HEK293 (cell line): ENCODE data around the gene RNF40.

ENCODE experiments used
- CTCF ChIA-PET: fragments of 350-600 bp; formaldehyde crosslinking; extraction: SDS; loops from one replicate; lab custom pipeline; 2021; ENCODE audit warnings: antibody characterized with exemption; lab: Yijun Ruan, JAX
- POLR2A ChIA-PET: fragments of 300-600 bp; formaldehyde crosslinking; extraction: SDS; loops from one replicate; lab custom pipeline; 2020; ENCODE audit warnings: antibody characterized with exemption, inconsistent platforms; lab: Yijun Ruan, JAX
- H3K27ac ChIP-seq: fragments of 200-500 bp; sonication (Bioruptor generic); 2 replicates; pipeline ENCODE4 v1.5.1; 2014; ENCODE audit warnings: low read depth, low read length, control low read depth, inconsistent platforms; ENCODE audit errors: extremely low read depth
- H3K36me3 ChIP-seq, 2 experiments: fragments of 200-500 bp in 1 of 2; sonication (Bioruptor generic) in 1 of 2; 1 replicate in 1 of 2; 2 replicates in 1 of 2; pipeline ENCODE4 v1.5.1; 2014 to 2017; ENCODE audit warnings: inconsistent platforms in 2 of 2, low read length in 2 of 2; ENCODE audit not compliant: control insufficient read depth in 2 of 2, insufficient read depth in 1 of 2
- H3K4me1 ChIP-seq: fragments of 200-500 bp; sonication (Bioruptor generic); 2 replicates; pipeline ENCODE4 v1.5.1; 2014; ENCODE audit warnings: mild to moderate bottlenecking, low read length, inconsistent platforms; ENCODE audit not compliant: control insufficient read depth, insufficient read depth
- H3K4me3 ChIP-seq: 2 replicates; pipeline ENCODE4 v1.5.1; 2011; ENCODE audit warnings: low read depth, mild to moderate bottlenecking, control low read depth, low read length, moderate library complexity
- H3K9me3 ChIP-seq: fragments of 200-500 bp; sonication (Bioruptor generic); 2 replicates; pipeline ENCODE4 v1.5.1; 2014; ENCODE audit warnings: low read depth, low read length, inconsistent platforms; ENCODE audit not compliant: control insufficient read depth, insufficient read depth
- KLF10 ChIP-seq: fragments of 450-650 bp; IDR thresholded peaks from 2 replicates; pipeline ENCODE4 v1.5.1; 2018; ENCODE audit warnings: missing biosample characterization, mild to moderate bottlenecking, missing genetic modification characterization
- TCF7L2 ChIP-seq: IDR thresholded peaks from 2 replicates; pipeline ENCODE4 v1.6.1; 2011; ENCODE audit warnings: low read depth, mild to moderate bottlenecking, inconsistent platforms, low read length, moderate library complexity, borderline replicate concordance
- ZEB2 ChIP-seq: fragments of 450-650 bp; formaldehyde crosslinking; IDR thresholded peaks from 2 replicates; pipeline ENCODE4 v1.5.1; 2016; ENCODE audit warnings: missing biosample characterization, missing genetic modification characterization
- ZNF121 ChIP-seq: fragments of 450-650 bp; formaldehyde crosslinking; IDR thresholded peaks from 2 replicates; pipeline ENCODE4 v1.5.1; 2016; ENCODE audit warnings: missing biosample characterization, missing genetic modification characterization
- ZNF174 ChIP-seq: fragments of 450-650 bp; formaldehyde crosslinking; IDR thresholded peaks from 2 replicates; pipeline ENCODE4 v1.5.0; 2017; ENCODE audit warnings: missing biosample characterization, mild to moderate bottlenecking, missing genetic modification characterization
- ZNF37A ChIP-seq: fragments of 450-650 bp; IDR thresholded peaks from 2 replicates; pipeline ENCODE4 v1.5.1; 2018; ENCODE audit warnings: missing biosample characterization, missing genetic modification characterization
- ZNF596 ChIP-seq: fragments of 450-650 bp; IDR thresholded peaks from 2 replicates; pipeline ENCODE4 v1.5.0; 2018; ENCODE audit warnings: missing biosample characterization, mild to moderate bottlenecking, missing genetic modification characterization, moderate library complexity
- ZNF600 ChIP-seq: fragments of 450-650 bp; formaldehyde crosslinking; IDR thresholded peaks from 2 replicates; pipeline ENCODE4 v1.5.1; 2016; ENCODE audit warnings: missing biosample characterization, missing genetic modification characterization
- ZNF654 ChIP-seq: fragments of 450-650 bp; formaldehyde crosslinking; IDR thresholded peaks from 2 replicates; pipeline ENCODE4 v1.5.1; 2016; ENCODE audit warnings: low read depth, missing biosample characterization, missing genetic modification characterization
- ZNF701 ChIP-seq: fragments of 450-650 bp; formaldehyde crosslinking; IDR thresholded peaks from 2 replicates; pipeline ENCODE4 v1.5.1; 2016; ENCODE audit warnings: missing biosample characterization, missing genetic modification characterization
- ZNF76 ChIP-seq: fragments of 450-650 bp; formaldehyde crosslinking; IDR thresholded peaks from 2 replicates; pipeline ENCODE4; 2016; ENCODE audit warnings: low read depth, missing biosample characterization, missing genetic modification characterization, borderline replicate concordance
- ZNF837 ChIP-seq: fragments of 450-650 bp; formaldehyde crosslinking; IDR thresholded peaks from 2 replicates; pipeline ENCODE4 v1.5.1; 2016; ENCODE audit warnings: missing biosample characterization, missing genetic modification characterization
- ZXDB ChIP-seq: fragments of 450-650 bp; formaldehyde crosslinking; IDR thresholded peaks from 2 replicates; pipeline ENCODE4 v1.5.1; 2016; ENCODE audit warnings: missing biosample characterization, missing genetic modification characterization
- TF ChIP-seq, protein P1 (sequence below): fragments of 450-650 bp; formaldehyde crosslinking; IDR thresholded peaks from 2 replicates; pipeline ENCODE4 v1.5.1; 2017; ENCODE audit warnings: missing biosample characterization, missing genetic modification characterization
- TF ChIP-seq, protein P2 (sequence below): fragments of 450-650 bp; formaldehyde crosslinking; conservative IDR thresholded peaks from 2 replicates; pipeline ENCODE4 v1.5.1; 2016; ENCODE audit warnings: low read depth, missing biosample characterization, missing genetic modification characterization
- TF ChIP-seq, protein P3 (sequence below): fragments of 450-650 bp; formaldehyde crosslinking; IDR thresholded peaks from 2 replicates; pipeline ENCODE4 v1.5.1; 2016; ENCODE audit warnings: missing biosample characterization, missing genetic modification characterization

The RNF40 gene

DNA sequence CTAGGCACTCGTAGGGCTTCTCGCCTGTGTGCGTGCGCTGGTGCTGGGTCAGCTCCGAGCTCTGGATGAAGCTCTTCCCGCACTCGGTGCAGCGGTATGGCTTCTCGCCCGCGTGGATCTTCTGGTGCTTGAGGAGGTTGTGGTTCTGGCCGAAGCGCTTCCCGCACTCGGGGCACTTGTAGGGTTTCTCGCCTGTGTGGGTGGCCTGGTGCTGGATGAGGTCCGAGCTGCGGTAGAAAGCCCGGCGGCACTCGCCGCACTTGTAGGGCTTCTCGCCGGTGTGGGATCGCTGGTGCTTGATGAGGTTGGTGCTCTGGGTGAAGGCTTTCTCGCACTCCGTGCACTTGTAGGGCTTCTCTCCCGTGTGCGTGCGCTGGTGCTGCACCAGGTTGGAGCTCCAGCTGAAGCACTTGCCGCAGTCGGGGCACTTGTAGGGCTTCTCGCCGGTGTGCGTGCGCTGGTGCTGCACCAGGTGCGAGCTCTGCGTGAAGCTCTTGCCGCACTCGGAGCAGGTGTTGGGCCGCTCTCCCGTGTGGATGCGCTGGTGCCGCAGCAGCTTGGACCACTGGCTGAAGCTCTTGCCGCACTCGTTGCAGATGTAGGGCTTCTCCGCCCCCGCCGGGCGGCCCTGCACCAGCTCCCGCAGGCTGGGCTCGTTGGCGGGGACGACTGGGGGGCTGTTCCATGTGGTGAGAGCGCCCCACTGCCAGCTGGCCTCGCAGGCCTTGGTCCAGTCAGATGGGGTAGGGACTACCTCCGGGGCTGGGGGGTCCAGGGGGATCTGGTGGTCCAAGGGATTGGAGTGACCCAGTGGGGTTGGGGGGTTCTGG is 21.4 kb downstream of the RNF40 start:
- CTCF ChIA-PET = interaction anchor here (0.8 to 2.1 kb wide), 6 partner anchors 19 to 1085 kb away, joined by 3 to 7 read pairs (median 4); partner anchors contain the start of gene TBX6

DNA sequence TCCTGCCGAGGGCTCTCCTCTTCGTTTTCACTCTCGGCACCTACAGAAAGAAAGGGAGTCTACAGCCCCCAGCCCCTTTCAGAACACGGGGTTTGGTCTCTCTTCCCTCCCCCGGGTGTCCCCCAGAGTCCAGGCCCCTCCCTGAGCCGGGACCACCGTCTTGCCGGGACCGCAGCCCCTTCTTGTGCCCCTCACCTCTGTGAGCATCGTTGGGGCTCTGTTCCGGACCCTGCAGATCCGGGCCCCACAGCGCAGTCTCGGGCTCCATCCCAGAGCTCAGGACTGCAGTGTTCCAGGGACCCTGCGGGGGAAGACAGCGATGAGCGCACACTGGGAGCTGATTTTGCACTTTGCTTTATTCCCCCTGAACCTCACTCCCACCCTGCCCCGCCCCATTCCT is 22.1 kb downstream of the RNF40 start:
- Histone ChIP-seq H3K36me3 (peaks cover 0 to 61% of the 10 kb centered on the region in 2 experiments; a peak in 1 of 3 replicates), H3K4me3 (no peak overlapping the region), H3K9me3 (no peaks in the 10 kb centered on the region), H3K27ac (no peak overlapping the region), H3K4me1 (peaks cover 3% of the 10 kb centered on the region; the same call in 1 of the 2 replicates)
- POLR2A ChIA-PET = interaction anchor here (1.1 to 2.4 kb wide), 3 partner anchors 10 to 36 kb away, joined by 5 to 8 read pairs (median 7); partner anchors contain the start of gene PHKG2
- TF ChIP-seq, protein P1, sequence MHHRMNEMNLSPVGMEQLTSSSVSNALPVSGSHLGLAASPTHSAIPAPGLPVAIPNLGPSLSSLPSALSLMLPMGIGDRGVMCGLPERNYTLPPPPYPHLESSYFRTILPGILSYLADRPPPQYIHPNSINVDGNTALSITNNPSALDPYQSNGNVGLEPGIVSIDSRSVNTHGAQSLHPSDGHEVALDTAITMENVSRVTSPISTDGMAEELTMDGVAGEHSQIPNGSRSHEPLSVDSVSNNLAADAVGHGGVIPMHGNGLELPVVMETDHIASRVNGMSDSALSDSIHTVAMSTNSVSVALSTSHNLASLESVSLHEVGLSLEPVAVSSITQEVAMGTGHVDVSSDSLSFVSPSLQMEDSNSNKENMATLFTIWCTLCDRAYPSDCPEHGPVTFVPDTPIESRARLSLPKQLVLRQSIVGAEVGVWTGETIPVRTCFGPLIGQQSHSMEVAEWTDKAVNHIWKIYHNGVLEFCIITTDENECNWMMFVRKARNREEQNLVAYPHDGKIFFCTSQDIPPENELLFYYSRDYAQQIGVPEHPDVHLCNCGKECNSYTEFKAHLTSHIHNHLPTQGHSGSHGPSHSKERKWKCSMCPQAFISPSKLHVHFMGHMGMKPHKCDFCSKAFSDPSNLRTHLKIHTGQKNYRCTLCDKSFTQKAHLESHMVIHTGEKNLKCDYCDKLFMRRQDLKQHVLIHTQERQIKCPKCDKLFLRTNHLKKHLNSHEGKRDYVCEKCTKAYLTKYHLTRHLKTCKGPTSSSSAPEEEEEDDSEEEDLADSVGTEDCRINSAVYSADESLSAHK = no peak
- TF ChIP-seq ZNF37A (tag by site-specific recombination) = no peak
- no peak for TF ChIP-seq KLF10 (tag by site-specific recombination)
- peak; percentile 84 for TF ChIP-seq ZNF600 (tag by site-specific recombination)
- CTCF ChIA-PET = interaction anchor here (0.6 to 1.2 kb wide), 3 partner anchors 19 to 123 kb away, joined by 3 to 4 read pairs (median 3); no protein-coding TSS in a partner anchor

More for the DNA sequence above, 21.4 kb downstream of the RNF40 start:
- POLR2A ChIA-PET = interaction anchor here (0.5 to 2.4 kb wide), 7 partner anchors 9 to 61 kb away, joined by 3 to 8 read pairs (median 5); no protein-coding TSS in a partner anchor
- Histone ChIP-seq H3K4me3 (no peak overlapping the region), H3K4me1 (peaks cover 3% of the 10 kb centered on the region; the same call in 1 of the 2 replicates), H3K36me3 (peaks cover 0 to 61% of the 10 kb centered on the region in 2 experiments; a peak in 1 of 3 replicates), H3K9me3 (no peaks in the 10 kb centered on the region), H3K27ac (no peak overlapping the region)
- no peak for TF ChIP-seq ZNF837 (tag by site-specific recombination)
- TF ChIP-seq ZNF76 = no peak
- no peak for TF ChIP-seq ZNF654
- TF ChIP-seq, protein P2, sequence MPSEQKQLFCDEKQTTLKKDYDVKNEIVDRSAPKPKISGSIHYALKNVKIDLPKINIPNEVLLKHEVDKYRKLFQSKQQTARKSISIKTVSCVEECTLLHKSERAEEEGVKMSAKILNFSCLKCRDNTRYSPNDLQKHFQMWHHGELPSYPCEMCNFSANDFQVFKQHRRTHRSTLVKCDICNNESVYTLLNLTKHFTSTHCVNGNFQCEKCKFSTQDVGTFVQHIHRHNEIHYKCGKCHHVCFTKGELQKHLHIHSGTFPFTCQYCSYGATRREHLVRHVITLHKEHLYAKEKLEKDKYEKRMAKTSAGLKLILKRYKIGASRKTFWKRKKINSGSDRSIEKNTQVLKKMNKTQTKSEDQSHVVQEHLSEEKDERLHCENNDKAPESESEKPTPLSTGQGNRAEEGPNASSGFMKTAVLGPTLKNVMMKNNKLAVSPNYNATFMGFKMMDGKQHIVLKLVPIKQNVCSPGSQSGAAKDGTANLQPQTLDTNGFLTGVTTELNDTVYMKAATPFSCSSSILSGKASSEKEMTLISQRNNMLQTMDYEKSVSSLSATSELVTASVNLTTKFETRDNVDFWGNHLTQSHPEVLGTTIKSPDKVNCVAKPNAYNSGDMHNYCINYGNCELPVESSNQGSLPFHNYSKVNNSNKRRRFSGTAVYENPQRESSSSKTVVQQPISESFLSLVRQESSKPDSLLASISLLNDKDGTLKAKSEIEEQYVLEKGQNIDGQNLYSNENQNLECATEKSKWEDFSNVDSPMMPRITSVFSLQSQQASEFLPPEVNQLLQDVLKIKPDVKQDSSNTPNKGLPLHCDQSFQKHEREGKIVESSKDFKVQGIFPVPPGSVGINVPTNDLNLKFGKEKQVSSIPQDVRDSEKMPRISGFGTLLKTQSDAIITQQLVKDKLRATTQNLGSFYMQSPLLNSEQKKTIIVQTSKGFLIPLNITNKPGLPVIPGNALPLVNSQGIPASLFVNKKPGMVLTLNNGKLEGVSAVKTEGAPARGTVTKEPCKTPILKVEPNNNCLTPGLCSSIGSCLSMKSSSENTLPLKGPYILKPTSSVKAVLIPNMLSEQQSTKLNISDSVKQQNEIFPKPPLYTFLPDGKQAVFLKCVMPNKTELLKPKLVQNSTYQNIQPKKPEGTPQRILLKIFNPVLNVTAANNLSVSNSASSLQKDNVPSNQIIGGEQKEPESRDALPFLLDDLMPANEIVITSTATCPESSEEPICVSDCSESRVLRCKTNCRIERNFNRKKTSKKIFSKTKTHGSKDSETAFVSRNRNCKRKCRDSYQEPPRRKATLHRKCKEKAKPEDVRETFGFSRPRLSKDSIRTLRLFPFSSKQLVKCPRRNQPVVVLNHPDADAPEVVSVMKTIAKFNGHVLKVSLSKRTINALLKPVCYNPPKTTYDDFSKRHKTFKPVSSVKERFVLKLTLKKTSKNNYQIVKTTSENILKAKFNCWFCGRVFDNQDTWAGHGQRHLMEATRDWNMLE (tag by site-specific recombination) = no peak
- TF ChIP-seq ZXDB (tag by site-specific recombination) = no peak
- no peak for TF ChIP-seq ZNF701 (tag by site-specific recombination)
- TF ChIP-seq, protein P3, sequence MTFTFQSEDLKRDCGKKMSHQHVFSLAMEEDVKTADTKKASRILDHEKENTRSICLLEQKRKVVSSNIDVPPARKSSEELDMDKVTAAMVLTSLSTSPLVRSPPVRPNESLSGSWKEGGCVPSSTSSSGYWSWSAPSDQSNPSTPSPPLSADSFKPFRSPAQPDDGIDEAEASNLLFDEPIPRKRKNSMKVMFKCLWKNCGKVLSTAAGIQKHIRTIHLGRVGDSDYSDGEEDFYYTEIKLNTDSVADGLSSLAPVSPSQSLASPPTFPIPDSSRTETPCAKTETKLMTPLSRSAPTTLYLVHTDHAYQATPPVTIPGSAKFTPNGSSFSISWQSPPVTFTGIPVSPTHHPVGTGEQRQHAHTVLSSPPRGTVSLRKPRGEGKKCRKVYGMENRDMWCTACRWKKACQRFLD (tag by site-specific recombination) = no peak
- TF ChIP-seq ZEB2 (tag by site-specific recombination) = no peak
- no peak for TF ChIP-seq ZNF596 (tag by site-specific recombination)
- TF ChIP-seq TCF7L2 = no peak
- no peak for TF ChIP-seq ZNF174 (tag by site-specific recombination)
- no peak for TF ChIP-seq ZNF121
